ENCODE results near the gene FGGY. TPM values are rescaled to one million over a fixed set of nuclear protein-coding genes. Genes with fewer than 3 reads are reported as not detected.

FGGY gene
- total and polyA plus RNA-seq, 4 donors, result 16.0 to 67.0 (median 43.4) TPM

DNA sequence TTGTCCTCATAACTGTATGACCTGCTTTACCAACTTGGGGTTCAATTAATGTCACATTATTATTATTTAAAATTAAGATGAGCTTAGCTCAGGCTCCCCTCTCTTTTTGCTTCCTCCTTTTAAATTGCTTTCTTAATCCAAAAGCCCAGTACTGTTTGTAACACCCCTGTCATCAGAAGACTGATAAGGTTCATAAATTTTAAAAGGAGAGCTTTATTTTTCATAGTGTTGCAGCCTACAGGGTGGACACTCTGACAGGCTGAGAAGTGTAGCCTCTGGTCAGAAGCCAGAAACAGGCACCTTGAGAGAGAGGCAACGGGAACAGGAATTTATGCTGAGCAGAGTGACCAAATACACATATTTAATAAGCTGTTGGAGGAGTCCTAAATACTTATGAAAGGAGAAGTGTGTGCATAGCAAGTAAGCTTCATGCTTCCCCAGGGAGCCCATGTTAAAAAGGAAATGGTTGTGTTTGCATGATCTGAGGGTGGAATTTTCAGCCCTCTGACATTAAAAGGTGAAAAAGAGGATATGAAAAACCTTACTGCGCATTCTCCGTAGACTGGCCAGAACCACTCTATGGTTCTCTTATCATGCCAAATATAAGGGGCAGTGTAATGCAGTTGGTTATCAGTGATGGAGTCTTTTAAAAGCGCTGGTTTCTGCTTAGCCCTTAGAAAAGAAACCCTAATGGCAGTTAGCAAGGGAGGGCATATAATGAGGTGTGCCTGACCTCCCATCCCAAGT, 30.5 kb upstream of the FGGY start:
- H3K27ac ChIP-seq (ENCODE audit: low read depth in 1 of 2, low read length in 2 of 2), result no peak overlapping the region
- WGBS, result 79% methylated on average over 4 of the region's 4 CpGs
- no peak for DNase-seq (ENCODE audit: low spot score)
- H3K9me3 ChIP-seq (ENCODE audit: control insufficient read depth in 4 of 4, low read length in 3 of 4), result no peaks in the 10 kb centered on the region
- H3K9ac ChIP-seq (ENCODE audit: low read depth in 1 of 2, low read length in 2 of 2), result no peak overlapping the region
- H3K27me3 ChIP-seq (ENCODE audit: control insufficient read depth in 4 of 4, insufficient read depth in 4 of 4, low read length in 3 of 4), result no peaks in the 10 kb centered on the region
- H3K4me1 ChIP-seq (ENCODE audit: control insufficient read depth in 4 of 4, insufficient read depth in 4 of 4, low read length in 3 of 4), result no peaks in the 10 kb centered on the region
- H3K36me3 ChIP-seq (ENCODE audit: control insufficient read depth in 4 of 4, insufficient read depth in 3 of 4, low read depth in 1 of 4, low read length in 3 of 4), result no peaks in the 10 kb centered on the region
- TF ChIP-seq YY1 (IDR thresholded peaks at IDR 0.05), result no peak
- TF ChIP-seq GABPA (IDR thresholded peaks at IDR 0.05 in 1 of 2, conservative IDR thresholded peaks at IDR 0.05 in 1 of 2), result no peak
- TF ChIP-seq, protein P1, sequence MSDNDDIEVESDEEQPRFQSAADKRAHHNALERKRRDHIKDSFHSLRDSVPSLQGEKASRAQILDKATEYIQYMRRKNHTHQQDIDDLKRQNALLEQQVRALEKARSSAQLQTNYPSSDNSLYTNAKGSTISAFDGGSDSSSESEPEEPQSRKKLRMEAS (IDR thresholded peaks at IDR 0.05), result no peak
- no peak for TF ChIP-seq NR2F2 (IDR thresholded peaks at IDR 0.05)
- no peak for TF ChIP-seq HNF4G (IDR thresholded peaks at IDR 0.05)
- TF ChIP-seq RXRA (IDR thresholded peaks at IDR 0.05), result no peak
- TF ChIP-seq TAF1 (conservative IDR thresholded peaks at IDR 0.05), result no peak
- TF ChIP-seq, protein P2, sequence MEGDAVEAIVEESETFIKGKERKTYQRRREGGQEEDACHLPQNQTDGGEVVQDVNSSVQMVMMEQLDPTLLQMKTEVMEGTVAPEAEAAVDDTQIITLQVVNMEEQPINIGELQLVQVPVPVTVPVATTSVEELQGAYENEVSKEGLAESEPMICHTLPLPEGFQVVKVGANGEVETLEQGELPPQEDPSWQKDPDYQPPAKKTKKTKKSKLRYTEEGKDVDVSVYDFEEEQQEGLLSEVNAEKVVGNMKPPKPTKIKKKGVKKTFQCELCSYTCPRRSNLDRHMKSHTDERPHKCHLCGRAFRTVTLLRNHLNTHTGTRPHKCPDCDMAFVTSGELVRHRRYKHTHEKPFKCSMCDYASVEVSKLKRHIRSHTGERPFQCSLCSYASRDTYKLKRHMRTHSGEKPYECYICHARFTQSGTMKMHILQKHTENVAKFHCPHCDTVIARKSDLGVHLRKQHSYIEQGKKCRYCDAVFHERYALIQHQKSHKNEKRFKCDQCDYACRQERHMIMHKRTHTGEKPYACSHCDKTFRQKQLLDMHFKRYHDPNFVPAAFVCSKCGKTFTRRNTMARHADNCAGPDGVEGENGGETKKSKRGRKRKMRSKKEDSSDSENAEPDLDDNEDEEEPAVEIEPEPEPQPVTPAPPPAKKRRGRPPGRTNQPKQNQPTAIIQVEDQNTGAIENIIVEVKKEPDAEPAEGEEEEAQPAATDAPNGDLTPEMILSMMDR (IDR thresholded peaks at IDR 0.05; ENCODE audit: low read depth, low read length, missing input control), result no peak
- no peak for TF ChIP-seq FOXA2 (IDR thresholded peaks at IDR 0.05)
- TF ChIP-seq, protein P3, sequence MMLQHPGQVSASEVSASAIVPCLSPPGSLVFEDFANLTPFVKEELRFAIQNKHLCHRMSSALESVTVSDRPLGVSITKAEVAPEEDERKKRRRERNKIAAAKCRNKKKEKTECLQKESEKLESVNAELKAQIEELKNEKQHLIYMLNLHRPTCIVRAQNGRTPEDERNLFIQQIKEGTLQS (IDR thresholded peaks at IDR 0.05), result no peak
- no peak for TF ChIP-seq JUND (IDR thresholded peaks at IDR 0.05)
- TF ChIP-seq EGR1 (IDR thresholded peaks at IDR 0.05; ENCODE audit: low read depth in 2 of 2), result no peak
- TF ChIP-seq FOXA1 (IDR thresholded peaks at IDR 0.05), result no peak
- no peak for TF ChIP-seq RAD21 (IDR thresholded peaks at IDR 0.05)
- TF ChIP-seq, protein P4, sequence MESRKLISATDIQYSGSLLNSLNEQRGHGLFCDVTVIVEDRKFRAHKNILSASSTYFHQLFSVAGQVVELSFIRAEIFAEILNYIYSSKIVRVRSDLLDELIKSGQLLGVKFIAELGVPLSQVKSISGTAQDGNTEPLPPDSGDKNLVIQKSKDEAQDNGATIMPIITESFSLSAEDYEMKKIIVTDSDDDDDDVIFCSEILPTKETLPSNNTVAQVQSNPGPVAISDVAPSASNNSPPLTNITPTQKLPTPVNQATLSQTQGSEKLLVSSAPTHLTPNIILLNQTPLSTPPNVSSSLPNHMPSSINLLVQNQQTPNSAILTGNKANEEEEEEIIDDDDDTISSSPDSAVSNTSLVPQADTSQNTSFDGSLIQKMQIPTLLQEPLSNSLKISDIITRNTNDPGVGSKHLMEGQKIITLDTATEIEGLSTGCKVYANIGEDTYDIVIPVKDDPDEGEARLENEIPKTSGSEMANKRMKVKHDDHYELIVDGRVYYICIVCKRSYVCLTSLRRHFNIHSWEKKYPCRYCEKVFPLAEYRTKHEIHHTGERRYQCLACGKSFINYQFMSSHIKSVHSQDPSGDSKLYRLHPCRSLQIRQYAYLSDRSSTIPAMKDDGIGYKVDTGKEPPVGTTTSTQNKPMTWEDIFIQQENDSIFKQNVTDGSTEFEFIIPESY (IDR thresholded peaks at IDR 0.05), result no peak
- H3K4me3 ChIP-seq (ENCODE audit: low read depth in 1 of 3, low read length in 3 of 3), result no peak overlapping the region

DNA sequence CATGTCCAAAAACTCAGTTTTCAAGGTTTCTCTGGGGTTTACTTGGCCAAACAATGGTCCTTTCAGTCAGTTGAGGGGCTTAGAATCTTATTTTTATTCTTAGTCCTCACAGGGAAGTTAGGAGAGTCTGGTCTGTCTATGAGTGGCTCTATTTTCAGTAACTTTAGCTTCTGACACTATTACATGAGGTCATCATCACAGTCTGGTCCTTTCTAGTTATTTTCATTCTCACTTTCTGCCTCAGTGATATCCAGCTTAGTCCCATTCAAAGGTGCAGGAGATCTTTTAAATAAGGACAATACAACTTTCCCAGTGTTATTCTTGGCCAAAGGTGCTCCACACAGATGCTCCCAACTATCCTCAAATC, 30.0 kb upstream of the FGGY start:
- Histone ChIP-seq H3K27me3 (ENCODE audit: control insufficient read depth in 4 of 4, insufficient read depth in 4 of 4, low read length in 3 of 4) (no peaks in the 10 kb centered on the region), H3K9me3 (ENCODE audit: control insufficient read depth in 4 of 4, low read length in 3 of 4) (no peaks in the 10 kb centered on the region), H3K36me3 (ENCODE audit: control insufficient read depth in 4 of 4, insufficient read depth in 3 of 4, low read depth in 1 of 4, low read length in 3 of 4) (no peaks in the 10 kb centered on the region), H3K27ac (ENCODE audit: low read depth in 1 of 2, low read length in 2 of 2) (no peak overlapping the region), H3K4me1 (ENCODE audit: control insufficient read depth in 4 of 4, insufficient read depth in 4 of 4, low read length in 3 of 4) (no peaks in the 10 kb centered on the region), H3K4me3 (ENCODE audit: low read depth in 1 of 3, low read length in 3 of 3) (no peak overlapping the region), H3K9ac (ENCODE audit: low read depth in 1 of 2, low read length in 2 of 2) (no peak overlapping the region)
- no peak for DNase-seq (ENCODE audit: low spot score)
- TF ChIP-seq, protein P2 (IDR thresholded peaks at IDR 0.05; ENCODE audit: low read depth, low read length, missing input control), result no peak
- TF ChIP-seq FOXA1 (IDR thresholded peaks at IDR 0.05) (no peak), GABPA (IDR thresholded peaks at IDR 0.05 in 1 of 2, conservative IDR thresholded peaks at IDR 0.05 in 1 of 2) (no peak), EGR1 (IDR thresholded peaks at IDR 0.05; ENCODE audit: low read depth in 2 of 2) (no peak), FOXA2 (IDR thresholded peaks at IDR 0.05) (no peak), JUND (IDR thresholded peaks at IDR 0.05) (no peak), RXRA (IDR thresholded peaks at IDR 0.05) (no peak), RAD21 (IDR thresholded peaks at IDR 0.05) (no peak), NR2F2 (IDR thresholded peaks at IDR 0.05) (no peak), HNF4G (IDR thresholded peaks at IDR 0.05) (no peak), YY1 (IDR thresholded peaks at IDR 0.05) (no peak), HNF4A (conservative IDR thresholded peaks at IDR 0.05) (no peak)
- TF ChIP-seq, protein P1 (IDR thresholded peaks at IDR 0.05), result no peak
- TF ChIP-seq, protein P3 (IDR thresholded peaks at IDR 0.05), result no peak
- TF ChIP-seq, protein P4 (IDR thresholded peaks at IDR 0.05), result no peak

Measured in liver (tissue), 9 donors.